T-cell (primary cell): ENCODE measurements around the gene TPRX1. TPM values are rescaled to one million over a fixed set of nuclear protein-coding genes. Genes with fewer than 3 reads are reported as not detected.
"Not testable (repeated sequence)": the region's sequence is repeated elsewhere in the genome, so short reads cannot be mapped to it uniquely, and the experiment has no call there.

Source experiments
- ATAC-seq, 4 experiments: fragments of 200-7000 bp in 3 of 4; fragments of 150-1000 bp in 1 of 4; cut with Tn5 transposase; replicated peaks in 1 of 4; 1 replicate in 3 of 4; 2 replicates in 1 of 4; pipeline ENCODE4 v1.10.0; 2021; ENCODE audit warnings: moderate library complexity in 3 of 4, mild to moderate bottlenecking in 2 of 4, moderate number of reproducible peaks in 1 of 4
- CTCF ChIA-PET, 2 donors: fragments of 300-600 bp; sonication (Branson Sonifier 250); formaldehyde crosslinking; loops; one replicate each; lab custom pipeline; 2022; ENCODE audit warnings: antibody characterized with exemption in 2 of 2; lab: Charles Lee
- POLR2A ChIA-PET, 2 donors: fragments of 300-600 bp; sonication (Branson Sonifier 250); formaldehyde crosslinking; loops; one replicate each; lab custom pipeline; 2022; ENCODE audit warnings: antibody characterized with exemption in 2 of 2; lab: Charles Lee
- DNase-seq, 35 experiments: peaks; one replicate each; pipeline versions ENCODE4 v3.0.0 to v3.0.0-alpha.2; 2013 to 2023
- H3K27ac ChIP-seq: one replicate; pipeline ENCODE4 v1.5.1; 2013; ENCODE audit warnings: low read length
- H3K27me3 ChIP-seq, 2 experiments: replicated peaks in 1 of 2; 1 replicate in 1 of 2; 2 replicates in 1 of 2; pipeline versions ENCODE4 v1.6.1 to v1.7.0; 2013; ENCODE audit warnings: low read length in 1 of 2, mixed read lengths in 1 of 2; ENCODE audit not compliant: control insufficient read depth in 2 of 2, insufficient read depth in 2 of 2; ENCODE audit errors: extremely low read depth in 1 of 2
- H3K36me3 ChIP-seq, 2 donors: 1 replicate in 1 of 2; 2 replicates in 1 of 2; pipeline versions ENCODE4 v1.6.1 to v1.7.0; 2013; ENCODE audit warnings: low read length in 1 of 2; ENCODE audit not compliant: control insufficient read depth in 2 of 2, insufficient read depth in 1 of 2; ENCODE audit errors: extremely low read depth in 1 of 2
- H3K4me1 ChIP-seq, 2 experiments: 1 replicate in 1 of 2; 2 replicates in 1 of 2; pipeline versions ENCODE4 v1.6.1 to v1.7.0; 2013; ENCODE audit warnings: low read length in 2 of 2, mixed read lengths in 1 of 2; ENCODE audit not compliant: insufficient read depth in 2 of 2, control insufficient read depth in 1 of 2; ENCODE audit errors: extremely low read depth in 1 of 2
- H3K4me3 ChIP-seq, 2 donors: 1 replicate in 1 of 2; 2 replicates in 1 of 2; pipeline versions ENCODE4 v1.5.1 to v1.7.0; 2013; ENCODE audit warnings: mild to moderate bottlenecking in 2 of 2, low read length in 1 of 2, moderate library complexity in 1 of 2; ENCODE audit not compliant: control insufficient read depth in 1 of 2; ENCODE audit errors: extremely low read depth in 1 of 2
- H3K9me3 ChIP-seq: 2 replicates; pipeline ENCODE4 v1.7.0; 2013
- H3K27ac Mint-ChIP-seq, 2 donors: one replicate each; pipeline ENCODE4 v1.8.0; 2020 to 2021; ENCODE audit warnings: mild to moderate bottlenecking in 2 of 2, mixed read lengths in 2 of 2
- H3K27me3 Mint-ChIP-seq, 2 donors: one replicate each; pipeline ENCODE4 v1.8.0; 2021 to 2022; ENCODE audit warnings: mixed read lengths in 2 of 2
- H3K36me3 Mint-ChIP-seq: one replicate; pipeline ENCODE4 v1.8.0; 2021; ENCODE audit warnings: mixed read lengths
- H3K4me1 Mint-ChIP-seq, 3 donors: one replicate each; pipeline ENCODE4 v1.8.0; 2020 to 2022; ENCODE audit warnings: mixed read lengths in 3 of 3, mild to moderate bottlenecking in 1 of 3
- H3K4me3 Mint-ChIP-seq, 3 donors: one replicate each; pipeline ENCODE4 v1.8.0; 2020 to 2022; ENCODE audit warnings: mild to moderate bottlenecking in 3 of 3, mixed read lengths in 3 of 3, moderate library complexity in 3 of 3
- H3K9me3 Mint-ChIP-seq, 3 donors: one replicate each; pipeline ENCODE4 v1.8.0; 2020 to 2022; ENCODE audit warnings: mixed read lengths in 3 of 3
- WGBS: methylation state at CpG from one replicate; pipeline ENCODE4 v1.1.5; 2013; ENCODE audit warnings: missing lambda C conversion rate; ENCODE audit not compliant: insufficient coverage; 5-methylcytosine and 5-hydroxymethylcytosine counted together
- total RNA-seq, 35 experiments: library from RNA in 6 of 35; stranded (reverse) in 6 of 35; fragments of 120-200 nt in 1 of 35; gene quantifications; one replicate each; pipeline versions ENCODE4 v1.2.1 to v1.2.4 and lab custom pipeline; 2013 to 2026

The TPRX1 gene
- total RNA-seq, 5 donors from 2014 or later (not counting 1 experiment from before 2014, with no cell fraction given): not detected

GRCh38 chr19:47806435-47806834 lies 2.1 kb upstream of the TPRX1 start:
- ATAC-seq (no peak), DNase-seq (no peak)
- Histone ChIP-seq H3K9me3 (no peaks in the 10 kb centered on the region), H3K27me3 (no peaks in the 10 kb centered on the region), H3K4me3 (no peak overlapping the region), H3K4me1 (no peaks in the 10 kb centered on the region), H3K36me3 (no peaks in the 10 kb centered on the region), H3K27ac (no peak overlapping the region)
- Mint-ChIP-seq H3K27ac (no peak overlapping the region), H3K4me1 (no peaks in the 10 kb centered on the region), H3K4me3 (no peak overlapping the region), H3K36me3 (no peaks in the 10 kb centered on the region), H3K9me3 (no peaks in the 10 kb centered on the region), H3K27me3 (peaks cover 0 to 2% of the 10 kb centered on the region in 2 donors)
- 81% methylated on average over 3 of the region's 6 CpGs for WGBS
- POLR2A ChIA-PET: no interaction called here
- CTCF ChIA-PET: no interaction called here

GRCh38 chr19:47805313-47805712 lies 962 bp upstream of the TPRX1 start:
- H3K36me3 Mint-ChIP-seq: peaks cover 4% of the 10 kb centered on the region
- no peaks in the 10 kb centered on the region for H3K36me3 ChIP-seq
- no peak overlapping the region for H3K27ac Mint-ChIP-seq
- H3K4me1 ChIP-seq: no peaks in the 10 kb centered on the region
- 80% methylated on average over 6 of the region's 10 CpGs for WGBS
- H3K4me3 ChIP-seq: no peak overlapping the region
- peaks cover 0 to 5% (median 5%) of the 10 kb centered on the region in 3 donors for H3K9me3 Mint-ChIP-seq
- no peaks in the 10 kb centered on the region for H3K27me3 ChIP-seq
- no peaks in the 10 kb centered on the region for H3K9me3 ChIP-seq
- ChIA-PET POLR2A (no interaction called here), CTCF (no interaction called here)
- no peaks in the 10 kb centered on the region for H3K27me3 Mint-ChIP-seq
- ATAC-seq (no peak), DNase-seq (no peak)
- no peaks in the 10 kb centered on the region for H3K4me1 Mint-ChIP-seq
- H3K4me3 Mint-ChIP-seq: no peak overlapping the region
- no peak overlapping the region for H3K27ac ChIP-seq

GRCh38 chr19:47803671-47804070 lies 680 bp downstream of the TPRX1 start:
- H3K27ac Mint-ChIP-seq, H3K36me3 Mint-ChIP-seq, H3K36me3 ChIP-seq, H3K27me3 ChIP-seq, H3K4me3 Mint-ChIP-seq, H3K4me1 ChIP-seq, CTCF ChIA-PET, H3K4me1 Mint-ChIP-seq, ATAC-seq, DNase-seq, H3K9me3 Mint-ChIP-seq, H3K27ac ChIP-seq, H3K9me3 ChIP-seq, H3K27me3 Mint-ChIP-seq, POLR2A ChIA-PET, H3K4me3 ChIP-seq: not testable (repeated sequence)
- WGBS: no CpG with 5 or more reads among the region's 12 CpGs

GRCh38 chr19:47803148-47803547 lies 1.2 kb downstream of the TPRX1 start:
- H3K4me3 Mint-ChIP-seq, H3K4me1 Mint-ChIP-seq, H3K27me3 ChIP-seq, H3K9me3 ChIP-seq, H3K27ac Mint-ChIP-seq, CTCF ChIA-PET, H3K36me3 Mint-ChIP-seq, H3K4me1 ChIP-seq, H3K4me3 ChIP-seq, H3K36me3 ChIP-seq, DNase-seq, ATAC-seq, H3K9me3 Mint-ChIP-seq, POLR2A ChIA-PET, H3K27ac ChIP-seq, H3K27me3 Mint-ChIP-seq: not testable (repeated sequence)
- 80% methylated on average over 12 of the region's 21 CpGs for WGBS

GRCh38 chr19:47802521-47803043 lies 1.8 kb downstream of the TPRX1 start:
- ChIA-PET CTCF (no interaction called here), POLR2A (no interaction called here)
- Mint-ChIP-seq H3K4me1 (no peaks in the 10 kb centered on the region), H3K4me3 (no peak overlapping the region), H3K27me3 (peaks cover 2 to 11% of the 10 kb centered on the region in 2 donors), H3K36me3 (peaks cover 4% of the 10 kb centered on the region), H3K9me3 (peaks cover 0 to 5% (median 5%) of the 10 kb centered on the region in 3 donors), H3K27ac (no peak overlapping the region)
- no peak for DNase-seq
- H3K4me1 ChIP-seq: no peaks in the 10 kb centered on the region
- H3K27ac ChIP-seq: no peak overlapping the region
- 95% methylated on average over 9 of the region's 25 CpGs for WGBS
- peaks cover 0 to 10% of the 10 kb centered on the region in 2 experiments for H3K27me3 ChIP-seq
- H3K36me3 ChIP-seq: no peaks in the 10 kb centered on the region
- no peak for ATAC-seq
- no peak overlapping the region for H3K4me3 ChIP-seq
- no peaks in the 10 kb centered on the region for H3K9me3 ChIP-seq

- CTCF ChIA-PET: no interaction called here
- Histone ChIP-seq H3K27me3 (peaks cover 0 to 10% of the 10 kb centered on the region in 2 experiments), H3K27ac (no peak overlapping the region), H3K9me3 (no peaks in the 10 kb centered on the region), H3K4me1 (no peaks in the 10 kb centered on the region), H3K4me3 (no peak overlapping the region), H3K36me3 (no peaks in the 10 kb centered on the region)
- Mint-ChIP-seq H3K27me3 (peaks cover 2 to 11% of the 10 kb centered on the region in 2 donors), H3K36me3 (peaks cover 4% of the 10 kb centered on the region), H3K4me3 (no peak overlapping the region), H3K9me3 (peaks cover 0 to 5% (median 5%) of the 10 kb centered on the region in 3 donors), H3K27ac (no peak overlapping the region), H3K4me1 (no peaks in the 10 kb centered on the region)
- 100% methylated on average over 3 of the region's 4 CpGs for WGBS
- POLR2A ChIA-PET: no interaction called here
- ATAC-seq: no peak
- DNase-seq: no peak
These were observed 3.1 kb downstream of the TPRX1 start for GRCh38 chr19:47801270-47801669.

- WGBS: no CpG with 5 or more reads among the region's 4 CpGs
- CTCF ChIA-PET: no interaction called here
- peaks cover 0 to 10% of the 10 kb centered on the region in 2 experiments for H3K27me3 ChIP-seq
These were observed 5.5 kb downstream of the TPRX1 start for GRCh38 chr19:47798904-47799266.

More at GRCh38 chr19:47798904-47799266, 5.5 kb downstream of the TPRX1 start:
- Mint-ChIP-seq H3K9me3 (peaks cover 0 to 5% (median 5%) of the 10 kb centered on the region in 3 donors), H3K27ac (no peak overlapping the region), H3K27me3 (peaks cover 6 to 11% of the 10 kb centered on the region in 2 donors), H3K4me3 (no peak overlapping the region), H3K4me1 (no peaks in the 10 kb centered on the region), H3K36me3 (peaks cover 4% of the 10 kb centered on the region)
- Histone ChIP-seq H3K27ac (no peak overlapping the region), H3K4me1 (no peaks in the 10 kb centered on the region), H3K4me3 (no peak overlapping the region), H3K9me3 (no peaks in the 10 kb centered on the region), H3K36me3 (no peaks in the 10 kb centered on the region)
- DNase-seq (no peak), ATAC-seq (no peak)
- POLR2A ChIA-PET: no interaction called here
